Lower leg skin (tissue), 4 donors: ENCODE data around the gene RGP1. TPM values are rescaled to one million over a fixed set of nuclear protein-coding genes. Genes with fewer than 3 reads are reported as not detected.

Source experiments
- DNase-seq, 2 donors: peaks; one replicate each; pipeline ENCODE4 v3.0.0-alpha.2; 2019; ENCODE audit warnings: low spot score in 2 of 2
- H3K4me3 ChIP-seq: fragments of 200-600 bp; sonication (generic); 2 replicates; pipeline ENCODE4 v1.5.1; 2017; ENCODE audit warnings: mild to moderate bottlenecking, low read depth; ENCODE audit not compliant: poor library complexity, severe bottlenecking
- POLR2A ChIP-seq, 2 donors: fragments of 450-650 bp; IDR thresholded peaks; one replicate each; pipeline ENCODE4 v1.6.1; 2016 to 2017; ENCODE audit warnings: antibody characterized with exemption in 2 of 2, mild to moderate bottlenecking in 1 of 2, moderate library complexity in 1 of 2
- WGBS, 2 donors: methylation state at CpG; one replicate each; pipeline ENCODE4 v1.1.5; 2018; 5-methylcytosine and 5-hydroxymethylcytosine counted together
- intact Hi-C: fragments of 100-400 bp; cut with DNase I; formaldehyde crosslinking; loops from one replicate; pipeline ENCODE4 v1.15.0; 2023; ENCODE audit warnings: low total_unique reads
- total RNA-seq, 4 donors: library from RNA; depleted of rRNA; stranded (reverse); fragments of >200 nt; gene quantifications; one replicate each; pipeline ENCODE4 v1.1.0, GENCODE V29; 2016
- TF ChIP-seq, protein P1 (sequence below), 3 donors: fragments of 450-650 bp; IDR thresholded peaks; one replicate each; pipeline ENCODE4 v1.5.1; 2016; ENCODE audit warnings: antibody characterized with exemption in 3 of 3, mild to moderate bottlenecking in 3 of 3, moderate library complexity in 2 of 3

Gene RGP1
- total RNA-seq, 4 donors from 2014 or later, result 17.1 to 26.4 (median 22.1) TPM

DNA sequence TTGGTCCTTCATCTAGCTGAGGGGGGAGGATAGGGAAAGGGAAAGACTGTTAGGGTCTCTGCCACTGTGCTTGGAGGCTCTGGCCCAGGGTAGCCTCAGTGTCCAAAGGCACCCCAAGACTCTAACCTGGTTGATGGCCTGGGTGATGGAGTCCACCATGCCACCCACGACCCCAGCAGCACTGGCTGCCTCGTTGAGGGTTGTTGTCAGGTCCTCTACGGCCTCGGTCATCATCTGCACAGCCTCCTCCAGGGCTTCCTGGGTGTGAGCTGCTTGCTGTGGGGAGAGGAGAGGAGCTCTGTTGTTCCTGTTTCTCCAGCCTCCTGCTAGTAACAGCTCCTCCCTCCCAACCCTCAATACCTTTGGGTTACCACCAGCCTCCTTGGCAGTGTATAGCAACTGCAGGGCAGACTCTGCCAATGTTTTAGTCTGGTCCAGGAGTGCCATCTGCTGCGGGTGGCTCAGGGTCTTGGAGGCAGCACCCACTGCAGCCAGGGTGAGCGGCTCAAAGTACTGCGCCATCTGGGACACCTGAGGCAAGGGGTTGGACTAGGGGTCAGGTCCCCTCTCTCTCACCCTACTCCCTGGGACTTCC is 43.2 kb upstream of the RGP1 start:
- 90 to 94% methylated on average over 6 to 7 of the region's 7 CpGs for whole genome bisulfite sequencing, 2 donors

DNA sequence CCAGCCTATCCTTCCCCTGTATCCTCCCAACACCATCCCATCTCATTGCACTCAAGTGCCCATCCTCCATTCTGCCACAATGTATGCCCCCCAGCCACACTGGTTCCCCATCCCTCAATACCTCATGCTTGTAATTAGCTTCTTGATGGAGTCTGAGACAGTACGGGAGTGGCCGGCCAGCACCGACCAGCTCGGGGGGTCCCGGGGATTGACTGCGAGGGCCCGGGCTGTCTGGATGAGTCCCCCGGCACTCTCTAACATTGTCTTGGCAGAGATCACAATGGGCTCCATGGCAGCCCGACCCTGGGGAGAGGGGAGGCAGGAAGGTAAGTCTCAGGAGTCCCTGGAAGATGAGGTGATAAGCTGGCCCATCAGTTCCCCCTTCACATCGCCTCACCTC is 42.1 kb upstream of the RGP1 start:
- WGBS, 2 donors, result 95 to 97% methylated on average over 10 of the region's 10 CpGs

More for the DNA sequence above, 43.2 kb upstream of the RGP1 start:
- intact Hi-C loops, result no loop called here
- TF ChIP-seq, protein P1, sequence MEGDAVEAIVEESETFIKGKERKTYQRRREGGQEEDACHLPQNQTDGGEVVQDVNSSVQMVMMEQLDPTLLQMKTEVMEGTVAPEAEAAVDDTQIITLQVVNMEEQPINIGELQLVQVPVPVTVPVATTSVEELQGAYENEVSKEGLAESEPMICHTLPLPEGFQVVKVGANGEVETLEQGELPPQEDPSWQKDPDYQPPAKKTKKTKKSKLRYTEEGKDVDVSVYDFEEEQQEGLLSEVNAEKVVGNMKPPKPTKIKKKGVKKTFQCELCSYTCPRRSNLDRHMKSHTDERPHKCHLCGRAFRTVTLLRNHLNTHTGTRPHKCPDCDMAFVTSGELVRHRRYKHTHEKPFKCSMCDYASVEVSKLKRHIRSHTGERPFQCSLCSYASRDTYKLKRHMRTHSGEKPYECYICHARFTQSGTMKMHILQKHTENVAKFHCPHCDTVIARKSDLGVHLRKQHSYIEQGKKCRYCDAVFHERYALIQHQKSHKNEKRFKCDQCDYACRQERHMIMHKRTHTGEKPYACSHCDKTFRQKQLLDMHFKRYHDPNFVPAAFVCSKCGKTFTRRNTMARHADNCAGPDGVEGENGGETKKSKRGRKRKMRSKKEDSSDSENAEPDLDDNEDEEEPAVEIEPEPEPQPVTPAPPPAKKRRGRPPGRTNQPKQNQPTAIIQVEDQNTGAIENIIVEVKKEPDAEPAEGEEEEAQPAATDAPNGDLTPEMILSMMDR (IDR thresholded peaks at IDR 0.05), result no peak
- TF ChIP-seq POLR2A (IDR thresholded peaks at IDR 0.05), result no peak
- no peak overlapping the region for H3K4me3 ChIP-seq
- no peak for DNase-seq

DNA sequence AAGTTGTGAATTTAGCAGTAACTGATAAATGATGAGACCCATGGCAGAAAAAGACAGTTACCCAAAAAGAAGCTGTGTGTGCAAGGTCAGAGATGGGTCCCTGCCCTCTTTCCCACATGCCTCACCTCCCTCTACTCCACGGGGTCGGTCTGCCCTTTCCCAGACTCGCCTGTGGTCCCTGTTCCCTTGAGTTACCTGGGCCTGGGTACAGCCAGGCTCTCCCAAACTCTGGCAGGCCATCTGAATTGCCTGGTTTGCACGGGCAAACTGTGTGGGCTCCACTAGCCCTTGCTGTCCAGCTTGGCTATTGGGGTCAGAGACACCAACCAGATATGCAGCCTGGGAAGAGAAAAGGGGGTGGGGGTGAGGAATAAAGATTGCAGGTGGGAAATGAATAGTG is 40.9 kb upstream of the RGP1 start:
- 96 to 99% methylated on average over 4 of the region's 4 CpGs for WGBS, 2 donors
- no peak overlapping the region for H3K4me3 ChIP-seq
- intact Hi-C loops, result no loop called here
- no peak for DNase-seq
- no peak for TF ChIP-seq POLR2A (IDR thresholded peaks at IDR 0.05)
- TF ChIP-seq, protein P1 (IDR thresholded peaks at IDR 0.05), result no peak

More for the DNA sequence above, 42.1 kb upstream of the RGP1 start:
- intact Hi-C loops, result no loop called here
- H3K4me3 ChIP-seq, result no peak overlapping the region
- no peak for TF ChIP-seq POLR2A (IDR thresholded peaks at IDR 0.05)
- TF ChIP-seq, protein P1 (IDR thresholded peaks at IDR 0.05), result no peak
- no peak for DNase-seq

DNA sequence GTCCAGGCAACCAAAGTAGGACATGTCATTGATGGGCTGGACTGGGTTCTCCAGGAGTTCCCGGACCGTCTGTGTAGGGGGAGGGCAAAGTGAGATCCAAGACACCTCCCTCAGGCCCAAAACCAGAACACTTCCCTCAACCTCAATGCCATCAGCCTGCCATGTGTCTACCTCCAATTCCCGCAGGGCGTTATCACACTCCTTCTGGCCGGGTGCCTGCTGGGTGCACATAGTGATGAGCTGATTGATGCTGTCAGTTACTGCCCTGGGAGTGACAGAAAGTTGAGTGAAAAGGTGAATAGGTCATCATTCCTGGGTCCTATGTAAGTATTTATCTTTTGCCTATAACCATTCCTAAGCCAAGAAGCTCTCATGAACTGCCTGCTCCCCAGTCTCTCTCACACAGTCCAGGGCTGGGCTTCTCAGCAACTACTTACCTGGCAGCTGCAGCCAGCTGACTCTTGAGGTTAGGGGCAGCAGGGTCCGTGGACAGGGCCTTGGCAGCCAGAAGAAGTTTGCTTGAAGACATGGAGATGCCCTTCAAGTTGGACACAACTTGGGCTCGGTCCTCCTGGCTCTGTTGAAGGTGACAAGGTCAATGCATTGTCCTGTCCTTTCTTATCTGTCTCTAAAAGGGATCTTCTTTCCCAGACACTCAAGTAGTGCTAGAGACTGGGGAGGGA is 38.1 kb upstream of the RGP1 start:
- intact Hi-C loops, result no loop called here
- 80 to 84% methylated on average over 7 of the region's 7 CpGs for whole genome bisulfite sequencing, 2 donors
- TF ChIP-seq, protein P1 (IDR thresholded peaks at IDR 0.05), result no peak
- no peak for TF ChIP-seq POLR2A (IDR thresholded peaks at IDR 0.05)
- DNase-seq, result no peak
- no peak overlapping the region for H3K4me3 ChIP-seq

DNA sequence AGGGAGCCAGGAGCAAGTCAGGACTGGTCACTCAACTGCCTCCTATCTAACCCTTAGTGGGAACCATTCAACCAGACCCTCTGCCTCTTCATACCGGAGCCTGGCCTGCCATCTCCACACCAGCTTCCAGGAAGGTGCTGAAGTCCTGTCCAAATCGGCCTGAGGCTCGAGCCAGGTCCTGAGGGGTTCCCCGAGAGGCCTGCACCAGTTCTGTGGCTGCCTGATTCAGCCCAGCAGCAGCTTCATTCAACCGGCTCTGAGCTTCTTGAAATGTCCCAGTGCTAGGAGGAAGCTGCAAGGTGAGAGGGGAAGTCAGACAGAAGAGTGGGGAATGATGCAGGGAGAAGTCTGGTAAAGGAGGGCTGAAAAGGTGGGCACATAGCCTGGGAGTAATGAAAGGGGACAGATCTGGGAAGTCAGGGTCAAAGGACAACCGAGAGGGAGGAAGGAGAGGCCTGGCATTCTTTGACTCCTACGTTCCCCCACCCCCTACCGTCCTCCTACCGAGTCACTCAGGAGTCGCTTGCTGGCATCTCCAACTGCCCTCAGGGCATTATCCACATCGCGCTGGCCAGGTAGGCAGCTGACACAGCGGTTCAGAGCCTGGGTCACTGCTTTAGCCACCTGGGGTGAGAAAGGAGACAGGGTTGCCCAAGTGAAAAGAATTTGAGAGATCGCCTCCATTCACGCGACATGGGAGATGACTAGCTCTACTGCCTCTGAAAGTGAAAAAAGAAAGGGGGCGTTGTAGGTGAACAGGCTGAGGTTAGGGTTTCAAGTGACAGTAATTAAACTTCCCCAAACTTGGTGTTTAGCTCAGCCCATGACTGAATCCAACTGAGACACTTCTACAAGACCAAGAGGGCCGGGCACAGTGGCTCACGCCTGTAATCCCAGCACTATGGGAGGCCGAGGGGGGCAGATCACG is 37.3 kb upstream of the RGP1 start:
- TF ChIP-seq, protein P1 (IDR thresholded peaks at IDR 0.05), result no peak
- TF ChIP-seq POLR2A (IDR thresholded peaks at IDR 0.05), result no peak
- 77 to 81% methylated on average over 21 of the region's 21 CpGs for WGBS, 2 donors
- DNase-seq, result no peak
- H3K4me3 ChIP-seq, result no peak overlapping the region
- intact Hi-C loops, result no loop called here
